ENCODE results near the gene VPS4A.

DNA sequence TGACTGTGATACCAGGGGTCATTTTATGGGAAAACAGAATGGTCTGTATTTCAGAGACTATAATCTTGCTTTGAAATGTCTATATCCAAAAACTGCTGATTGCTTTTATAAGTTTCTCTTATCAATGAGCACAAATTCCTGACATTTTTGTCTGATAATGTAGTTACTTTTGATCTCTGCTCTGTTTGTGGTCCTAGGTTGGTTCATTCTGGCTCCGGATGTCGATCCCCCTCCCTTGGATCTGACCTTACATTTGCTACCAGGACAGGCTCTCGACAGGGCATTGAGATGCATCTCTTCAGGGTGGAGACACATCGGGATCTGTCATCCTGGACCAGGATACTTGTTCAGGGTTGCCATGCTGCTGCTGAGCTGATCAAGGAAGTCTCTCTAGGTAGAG lies 27.3 kb upstream of the VPS4A start:
- TF ChIP-seq EP300 (IDR thresholded peaks at IDR 0.05; ENCODE audit: borderline replicate concordance) = no peak
- TF ChIP-seq, protein P1, sequence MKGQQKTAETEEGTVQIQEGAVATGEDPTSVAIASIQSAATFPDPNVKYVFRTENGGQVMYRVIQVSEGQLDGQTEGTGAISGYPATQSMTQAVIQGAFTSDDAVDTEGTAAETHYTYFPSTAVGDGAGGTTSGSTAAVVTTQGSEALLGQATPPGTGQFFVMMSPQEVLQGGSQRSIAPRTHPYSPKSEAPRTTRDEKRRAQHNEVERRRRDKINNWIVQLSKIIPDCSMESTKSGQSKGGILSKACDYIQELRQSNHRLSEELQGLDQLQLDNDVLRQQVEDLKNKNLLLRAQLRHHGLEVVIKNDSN (IDR thresholded peaks at IDR 0.05) = no peak
- no peak for TF ChIP-seq EGR1 (IDR thresholded peaks at IDR 0.05)
